HEK293 (cell line): Measurements from ENCODE around the gene CCDC63.
"Not testable (repeated sequence)": the region's sequence is repeated elsewhere in the genome, so short reads cannot be mapped to it uniquely, and the experiment has no call there.

Source experiments
- CTCF ChIA-PET: fragments of 350-600 bp; formaldehyde crosslinking; extraction: SDS; loops from one replicate; lab custom pipeline; 2021; ENCODE audit warnings: antibody characterized with exemption; lab: Yijun Ruan, JAX
- POLR2A ChIA-PET: fragments of 300-600 bp; formaldehyde crosslinking; extraction: SDS; loops from one replicate; lab custom pipeline; 2020; ENCODE audit warnings: antibody characterized with exemption, inconsistent platforms; lab: Yijun Ruan, JAX
- H3K27ac ChIP-seq: fragments of 200-500 bp; sonication (Bioruptor generic); 2 replicates; pipeline ENCODE4 v1.5.1; 2014; ENCODE audit warnings: low read depth, low read length, control low read depth, inconsistent platforms; ENCODE audit errors: extremely low read depth
- H3K36me3 ChIP-seq, 2 experiments: fragments of 200-500 bp in 1 of 2; sonication (Bioruptor generic) in 1 of 2; 1 replicate in 1 of 2; 2 replicates in 1 of 2; pipeline ENCODE4 v1.5.1; 2014 to 2017; ENCODE audit warnings: inconsistent platforms in 2 of 2, low read length in 2 of 2; ENCODE audit not compliant: control insufficient read depth in 2 of 2, insufficient read depth in 1 of 2
- H3K4me1 ChIP-seq: fragments of 200-500 bp; sonication (Bioruptor generic); 2 replicates; pipeline ENCODE4 v1.5.1; 2014; ENCODE audit warnings: mild to moderate bottlenecking, low read length, inconsistent platforms; ENCODE audit not compliant: control insufficient read depth, insufficient read depth
- H3K4me3 ChIP-seq: 2 replicates; pipeline ENCODE4 v1.5.1; 2011; ENCODE audit warnings: low read depth, mild to moderate bottlenecking, control low read depth, low read length, moderate library complexity
- H3K9me3 ChIP-seq: fragments of 200-500 bp; sonication (Bioruptor generic); 2 replicates; pipeline ENCODE4 v1.5.1; 2014; ENCODE audit warnings: low read depth, low read length, inconsistent platforms; ENCODE audit not compliant: control insufficient read depth, insufficient read depth
- EGR2 ChIP-seq: fragments of 450-650 bp; formaldehyde crosslinking; IDR thresholded peaks from 2 replicates; pipeline ENCODE4 v1.5.1; 2016; ENCODE audit warnings: low read depth, missing biosample characterization, missing genetic modification characterization
- FEZF1 ChIP-seq: fragments of 450-650 bp; formaldehyde crosslinking; IDR thresholded peaks from 2 replicates; pipeline ENCODE4 v1.5.1; 2016; ENCODE audit warnings: missing biosample characterization, missing genetic modification characterization
- KLF8 ChIP-seq: fragments of 450-650 bp; formaldehyde crosslinking; IDR thresholded peaks from 2 replicates; pipeline ENCODE4 v1.5.1; 2016; ENCODE audit warnings: missing biosample characterization, missing genetic modification characterization
- KLF9 ChIP-seq: fragments of 450-650 bp; formaldehyde crosslinking; IDR thresholded peaks from 2 replicates; pipeline ENCODE4 v1.5.1; 2016; ENCODE audit warnings: missing biosample characterization, missing genetic modification characterization, low read depth
- RBAK ChIP-seq: fragments of 450-650 bp; formaldehyde crosslinking; IDR thresholded peaks from 2 replicates; pipeline ENCODE4 v1.5.1; 2016; ENCODE audit warnings: missing biosample characterization, missing genetic modification characterization
- ZBTB17 ChIP-seq: fragments of 450-650 bp; formaldehyde crosslinking; IDR thresholded peaks from 2 replicates; pipeline ENCODE4 v1.5.1; 2016; ENCODE audit warnings: missing biosample characterization, missing genetic modification characterization
- ZBTB20 ChIP-seq: fragments of 450-650 bp; formaldehyde crosslinking; IDR thresholded peaks from 2 replicates; pipeline ENCODE4 v1.5.1; 2016; ENCODE audit warnings: missing biosample characterization, missing genetic modification characterization
- ZBTB6 ChIP-seq: fragments of 450-650 bp; formaldehyde crosslinking; IDR thresholded peaks from 2 replicates; pipeline ENCODE4 v1.5.1; 2017; ENCODE audit warnings: missing biosample characterization, missing genetic modification characterization
- ZBTB7A ChIP-seq: fragments of 450-650 bp; formaldehyde crosslinking; IDR thresholded peaks from 2 replicates; pipeline ENCODE4 v1.5.1; 2016; ENCODE audit warnings: low read depth, missing biosample characterization, missing genetic modification characterization
- ZNF132 ChIP-seq: fragments of 450-650 bp; formaldehyde crosslinking; IDR thresholded peaks from 2 replicates; pipeline ENCODE4 v1.5.1; 2017; ENCODE audit warnings: missing biosample characterization, missing genetic modification characterization, borderline replicate concordance
- ZNF157 ChIP-seq: fragments of 450-650 bp; formaldehyde crosslinking; IDR thresholded peaks from 2 replicates; pipeline ENCODE4 v1.5.1; 2016; ENCODE audit warnings: missing biosample characterization, missing genetic modification characterization
- ZNF175 ChIP-seq: fragments of 450-650 bp; formaldehyde crosslinking; IDR thresholded peaks from 2 replicates; pipeline ENCODE4 v1.5.1; 2016; ENCODE audit warnings: missing biosample characterization, missing genetic modification characterization
- ZNF221 ChIP-seq: fragments of 450-650 bp; formaldehyde crosslinking; IDR thresholded peaks from 2 replicates; pipeline ENCODE4 v1.5.1; 2017; ENCODE audit warnings: missing biosample characterization, missing genetic modification characterization, borderline replicate concordance
- ZNF341 ChIP-seq: fragments of 450-650 bp; formaldehyde crosslinking; IDR thresholded peaks from 2 replicates; pipeline ENCODE4; 2016; ENCODE audit warnings: low read depth, missing biosample characterization, missing genetic modification characterization
- ZNF549 ChIP-seq: fragments of 450-650 bp; IDR thresholded peaks from 2 replicates; pipeline ENCODE4 v1.5.1; 2018; ENCODE audit warnings: missing biosample characterization, missing genetic modification characterization, mild to moderate bottlenecking, inconsistent platforms, moderate library complexity
- ZNF639 ChIP-seq: fragments of 450-650 bp; formaldehyde crosslinking; IDR thresholded peaks from 2 replicates; pipeline ENCODE4 v1.5.1; 2016; ENCODE audit warnings: missing biosample characterization, missing genetic modification characterization
- ZNF664 ChIP-seq: fragments of 450-650 bp; formaldehyde crosslinking; IDR thresholded peaks from 2 replicates; pipeline ENCODE4 v1.5.1; 2016; ENCODE audit warnings: missing biosample characterization, missing genetic modification characterization
- ZNF701 ChIP-seq: fragments of 450-650 bp; formaldehyde crosslinking; IDR thresholded peaks from 2 replicates; pipeline ENCODE4 v1.5.1; 2016; ENCODE audit warnings: missing biosample characterization, missing genetic modification characterization
- ZNF837 ChIP-seq: fragments of 450-650 bp; formaldehyde crosslinking; IDR thresholded peaks from 2 replicates; pipeline ENCODE4 v1.5.1; 2016; ENCODE audit warnings: missing biosample characterization, missing genetic modification characterization
- ZNF843 ChIP-seq: fragments of 450-650 bp; formaldehyde crosslinking; IDR thresholded peaks from 2 replicates; pipeline ENCODE4 v1.5.1; 2016; ENCODE audit warnings: missing biosample characterization, missing genetic modification characterization
- ZSCAN4 ChIP-seq: fragments of 450-650 bp; formaldehyde crosslinking; IDR thresholded peaks from 2 replicates; pipeline ENCODE4 v1.5.1; 2017; ENCODE audit warnings: missing biosample characterization, missing genetic modification characterization
- TF ChIP-seq, protein P1 (sequence below): fragments of 450-650 bp; formaldehyde crosslinking; IDR thresholded peaks from 2 replicates; pipeline ENCODE4 v1.5.1; 2016; ENCODE audit warnings: missing biosample characterization, missing genetic modification characterization
- TF ChIP-seq, protein P2 (sequence below): fragments of 450-650 bp; formaldehyde crosslinking; IDR thresholded peaks from 2 replicates; pipeline ENCODE4 v1.5.1; 2016; ENCODE audit warnings: missing biosample characterization, missing genetic modification characterization

The CCDC63 gene

GRCh38 chr12:110857528-110857927 is 10.7 kb downstream of the CCDC63 start:
- TF ChIP-seq ZNF664 (tag by site-specific recombination) = no peak
- TF ChIP-seq ZNF549 (tag by site-specific recombination) = no peak
- no peak for TF ChIP-seq ZNF157 (tag by site-specific recombination)
- TF ChIP-seq EGR2 = no peak
- TF ChIP-seq, protein P1, sequence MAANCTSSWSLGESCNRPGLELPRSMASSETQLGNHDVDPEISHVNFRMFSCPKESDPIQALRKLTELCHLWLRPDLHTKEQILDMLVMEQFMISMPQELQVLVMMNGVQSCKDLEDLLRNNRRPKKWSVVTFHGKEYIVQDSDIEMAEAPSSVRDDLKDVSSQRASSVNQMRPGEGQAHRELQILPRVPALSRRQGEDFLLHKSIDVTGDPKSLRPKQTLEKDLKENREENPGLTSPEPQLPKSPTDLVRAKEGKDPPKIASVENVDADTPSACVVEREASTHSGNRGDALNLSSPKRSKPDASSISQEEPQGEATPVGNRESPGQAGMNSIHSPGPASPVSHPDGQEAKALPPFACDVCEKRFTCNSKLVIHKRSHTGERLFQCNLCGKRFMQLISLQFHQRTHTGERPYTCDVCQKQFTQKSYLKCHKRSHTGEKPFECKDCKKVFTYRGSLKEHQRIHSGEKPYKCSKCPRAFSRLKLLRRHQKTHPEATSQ (tag by site-specific recombination) = no peak
- no peak for TF ChIP-seq RBAK (tag by site-specific recombination)
- no peak for TF ChIP-seq KLF9 (tag by site-specific recombination)
- TF ChIP-seq ZNF132 = no peak
- no peak for TF ChIP-seq ZNF837
- no peak for TF ChIP-seq ZNF843 (tag by site-specific recombination)
- TF ChIP-seq ZNF175 (tag by site-specific recombination) = no peak
- no peak for TF ChIP-seq KLF8 (tag by site-specific recombination)
- no peak for TF ChIP-seq ZBTB20 (tag by site-specific recombination)
- no peak for TF ChIP-seq ZNF341
- TF ChIP-seq, protein P2, sequence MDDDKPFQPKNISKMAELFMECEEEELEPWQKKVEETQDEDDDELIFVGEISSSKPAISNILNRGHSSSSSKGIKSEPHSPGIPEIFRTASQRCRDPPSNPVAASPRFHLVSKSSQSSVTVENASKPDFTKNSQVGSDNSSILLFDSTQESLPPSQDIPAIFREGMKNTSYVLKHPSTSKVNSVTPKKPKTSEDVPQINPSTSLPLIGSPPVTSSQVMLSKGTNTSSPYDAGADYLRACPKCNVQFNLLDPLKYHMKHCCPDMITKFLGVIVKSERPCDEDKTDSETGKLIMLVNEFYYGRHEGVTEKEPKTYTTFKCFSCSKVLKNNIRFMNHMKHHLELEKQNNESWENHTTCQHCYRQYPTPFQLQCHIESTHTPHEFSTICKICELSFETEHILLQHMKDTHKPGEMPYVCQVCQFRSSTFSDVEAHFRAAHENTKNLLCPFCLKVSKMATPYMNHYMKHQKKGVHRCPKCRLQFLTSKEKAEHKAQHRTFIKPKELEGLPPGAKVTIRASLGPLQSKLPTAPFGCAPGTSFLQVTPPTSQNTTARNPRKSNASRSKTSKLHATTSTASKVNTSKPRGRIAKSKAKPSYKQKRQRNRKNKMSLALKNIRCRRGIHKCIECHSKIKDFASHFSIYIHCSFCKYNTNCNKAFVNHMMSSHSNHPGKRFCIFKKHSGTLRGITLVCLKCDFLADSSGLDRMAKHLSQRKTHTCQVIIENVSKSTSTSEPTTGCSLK (tag by site-specific recombination) = no peak
- TF ChIP-seq ZSCAN4 (tag by site-specific recombination) = no peak
- no peak for TF ChIP-seq FEZF1
- ChIA-PET CTCF (no interaction called here), POLR2A (no interaction called here)
- Histone ChIP-seq H3K4me3 (no peak overlapping the region), H3K36me3 (no peaks in the 10 kb centered on the region), H3K27ac (no peak overlapping the region), H3K9me3 (no peaks in the 10 kb centered on the region), H3K4me1 (no peaks in the 10 kb centered on the region)

GRCh38 chr12:110857954-110858353 is 11.2 kb downstream of the CCDC63 start:
- H3K4me1 ChIP-seq, H3K36me3 ChIP-seq, H3K4me3 ChIP-seq, CTCF ChIA-PET, H3K27ac ChIP-seq, POLR2A ChIA-PET, H3K9me3 ChIP-seq: not testable (repeated sequence)

DNA sequence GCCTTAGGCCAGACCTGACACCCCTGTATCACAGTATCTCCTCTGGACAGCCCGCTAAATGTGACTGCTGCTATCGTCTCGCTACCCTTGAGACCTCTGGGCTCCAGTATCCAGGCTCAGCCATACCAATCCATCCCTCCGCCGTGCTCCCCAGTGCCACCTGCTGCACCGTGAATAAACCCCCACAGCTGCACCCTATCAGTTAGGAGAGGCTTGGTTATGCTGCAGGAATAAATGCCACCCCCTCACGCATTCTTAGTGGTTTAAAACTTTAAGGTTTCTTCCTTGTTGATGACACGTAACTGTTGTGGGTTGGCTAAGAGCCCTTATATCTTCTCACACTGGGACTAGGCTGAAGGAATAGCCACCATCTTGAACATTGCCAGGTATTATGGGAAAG is 12.1 kb downstream of the CCDC63 start:
- ChIA-PET CTCF (no interaction called here), POLR2A (no interaction called here)
- Histone ChIP-seq H3K9me3 (no peaks in the 10 kb centered on the region), H3K27ac (no peak overlapping the region), H3K4me3 (no peak overlapping the region), H3K4me1 (no peaks in the 10 kb centered on the region), H3K36me3 (no peaks in the 10 kb centered on the region)
- TF ChIP-seq ZNF639 (tag by site-specific recombination) (no peak), ZBTB17 (peak; percentile 96), ZBTB7A (no peak), ZNF701 (tag by site-specific recombination) (no peak), ZNF221 (tag by site-specific recombination) (no peak), ZBTB6 (tag by site-specific recombination) (peak; percentile 85)
